GM18508 (cell line): ENCODE measurements around the gene POFUT2.

Experiments
- ATAC-seq: cut with Tn5 transposase; IDR thresholded peaks from one replicate; pipeline ENCODE4 v1.9.1; 2021; ENCODE audit warnings: moderate number of reproducible peaks; ENCODE audit not compliant: insufficient read depth, unreplicated experiment

POFUT2 gene

GRCh38 chr21:45287438-45288391 lies at the start of gene POFUT2:
TSS of gene POFUT2 (minus strand) at chr21:45287895. CDS start at chr21:45287871, 24 bp downstream.
- ATAC-seq, result no peak

- ATAC-seq, result no peak
These were observed 49.2 kb upstream of the POFUT2 start for GRCh38 chr21:45336870-45337269.

GRCh38 chr21:45336535-45336810 lies 48.8 kb upstream of the POFUT2 start:
- no peak for ATAC-seq

GRCh38 chr21:45335761-45336534 lies 48.3 kb upstream of the POFUT2 start:
- ATAC-seq, result no peak

- ATAC-seq, result no peak
These were observed 47.6 kb upstream of the POFUT2 start for GRCh38 chr21:45335151-45335760.

- no peak for ATAC-seq
These were observed 46.9 kb upstream of the POFUT2 start for GRCh38 chr21:45334591-45335081.

- ATAC-seq, result no peak
These were observed 46.4 kb upstream of the POFUT2 start for GRCh38 chr21:45334134-45334533.

GRCh38 chr21:45333583-45334121 lies 46.0 kb upstream of the POFUT2 start:
- ATAC-seq, result no peak

- ATAC-seq, result no peak
These were observed 45.4 kb upstream of the POFUT2 start for GRCh38 chr21:45332981-45333582.

- ATAC-seq, result no peak
These were observed 44.7 kb upstream of the POFUT2 start for GRCh38 chr21:45332415-45332814.

GRCh38 chr21:45331531-45332147 lies 43.9 kb upstream of the POFUT2 start:
- ATAC-seq, result no peak

- no peak for ATAC-seq
These were observed 43.2 kb upstream of the POFUT2 start for GRCh38 chr21:45330851-45331261.

- no peak for ATAC-seq
These were observed 42.5 kb upstream of the POFUT2 start for GRCh38 chr21:45330075-45330781.

- ATAC-seq, result no peak
These were observed 41.8 kb upstream of the POFUT2 start for GRCh38 chr21:45329261-45330074.

GRCh38 chr21:45328198-45329091 lies 40.8 kb upstream of the POFUT2 start:
- no peak for ATAC-seq

GRCh38 chr21:45327441-45328197 lies 39.9 kb upstream of the POFUT2 start:
- ATAC-seq, result no peak
